ENCODE data around the gene ATP10B.

GRCh38 chr5:160694896-160695295 is 157.1 kb downstream of the ATP10B start:
- no peak for TF ChIP-seq EZH2 (IDR thresholded peaks at IDR 0.05; ENCODE audit: insufficient read depth, poor library complexity, severe bottlenecking)
- no peak for TF ChIP-seq EZH2phosphoT487 (IDR thresholded peaks at IDR 0.05; ENCODE audit: insufficient read depth, low read depth)

Measured in GM23248 (cell line).